ENCODE measurements around the gene IL21R.
"Not testable (repeated sequence)": the region's sequence is repeated elsewhere in the genome, so short reads cannot be mapped to it uniquely, and the experiment has no call there.

IL21R gene

DNA sequence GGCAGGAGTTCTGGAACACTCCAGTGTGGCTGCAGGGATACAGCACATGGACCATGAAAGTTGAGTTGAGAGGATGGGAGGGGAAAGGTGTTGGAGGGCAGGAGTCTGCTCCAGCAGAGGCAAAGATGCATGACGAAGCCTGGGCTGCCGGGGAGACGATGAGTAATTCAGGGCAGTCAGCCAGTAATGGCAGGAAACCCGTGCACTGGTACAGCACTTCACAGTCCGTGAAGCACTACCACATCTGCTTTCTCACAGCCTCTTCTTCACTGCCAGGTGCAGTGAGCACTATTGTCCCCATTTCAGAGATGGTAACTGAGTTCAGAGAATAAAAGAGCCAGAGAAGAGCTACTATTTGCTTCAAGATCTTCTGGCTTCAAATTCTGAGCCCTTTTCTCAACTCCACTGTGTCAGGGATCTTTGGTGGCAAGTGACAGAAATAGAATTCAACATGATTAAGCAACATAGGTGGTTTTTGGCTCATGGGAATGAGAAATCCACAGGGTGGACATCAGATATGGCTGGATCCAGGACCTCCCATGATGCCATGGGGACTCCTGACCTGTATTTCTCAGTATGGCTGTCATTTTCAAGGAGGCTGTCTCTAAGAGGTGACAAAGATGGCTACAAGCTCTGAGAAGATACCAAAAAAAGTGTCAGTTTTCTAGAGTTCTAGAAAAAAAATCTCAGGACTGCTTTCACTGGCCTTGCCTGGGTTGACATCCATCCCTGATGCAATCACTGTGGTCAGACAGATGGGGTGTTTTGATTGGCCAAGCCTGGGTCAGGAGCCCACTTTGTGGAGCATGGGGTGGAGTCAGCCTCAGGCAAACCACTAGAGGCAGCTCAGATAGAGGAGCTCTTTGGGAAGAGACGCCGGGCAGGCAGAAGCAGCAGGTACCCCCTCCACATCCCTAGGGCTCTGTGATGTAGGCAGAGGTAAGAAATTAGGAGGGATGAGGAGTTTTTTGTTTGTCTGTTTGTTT lies 24.7 kb downstream of the IL21R start:
- peak; percentile 59 to 70 for DNase-seq (ENCODE audit: low read depth in 2 of 2)

GRCh38 chr16:27427538-27427937 lies 25.6 kb downstream of the IL21R start:
- DNase-seq (ENCODE audit: low read depth in 2 of 2), result no peak

DNA sequence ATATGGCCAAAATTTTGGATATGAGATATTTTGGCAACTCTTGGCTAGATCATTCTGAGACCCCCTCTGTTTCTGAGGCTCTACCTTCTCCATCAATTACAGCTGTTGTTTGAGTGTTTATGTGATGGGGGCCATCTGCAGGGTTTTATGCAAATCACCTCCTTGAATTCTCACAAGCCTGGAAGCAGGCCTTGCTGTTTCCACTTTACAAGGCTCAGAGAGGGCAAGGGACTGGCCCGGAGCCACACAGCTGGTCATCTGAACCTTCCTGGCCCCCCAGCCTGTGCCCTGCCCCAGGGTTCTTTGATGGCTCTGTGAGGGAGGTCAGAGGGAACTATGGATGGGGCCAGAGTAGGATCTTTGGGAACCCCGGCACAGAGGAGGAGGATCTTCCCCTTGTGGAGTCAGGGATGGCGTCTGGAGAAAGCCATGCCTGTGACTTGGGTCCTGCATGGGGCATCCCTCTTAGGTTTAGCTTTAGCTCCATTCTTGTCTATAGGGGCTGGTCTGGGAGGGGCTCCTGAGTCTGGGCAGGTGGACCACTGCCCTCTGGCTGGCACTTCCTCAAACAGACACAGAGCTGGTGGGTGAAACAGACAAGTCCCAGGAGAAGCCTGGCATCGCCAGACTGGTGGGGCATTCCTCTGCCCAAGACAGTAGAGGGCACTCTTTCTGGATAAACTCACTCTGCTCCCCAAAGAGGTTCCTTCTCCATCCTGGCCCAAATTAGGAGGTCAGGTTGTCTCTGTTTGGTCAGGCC lies 26.2 kb downstream of the IL21R start:
- DNase-seq (ENCODE audit: low read depth in 2 of 2), result no peak

GRCh38 chr16:27429330-27429871 lies 27.4 kb downstream of the IL21R start:
- DNase-seq (ENCODE audit: low read depth in 2 of 2), result no peak

- no peak for DNase-seq (ENCODE audit: low read depth in 2 of 2)
These were observed 28.0 kb downstream of the IL21R start for GRCh38 chr16:27429981-27430441.

DNA sequence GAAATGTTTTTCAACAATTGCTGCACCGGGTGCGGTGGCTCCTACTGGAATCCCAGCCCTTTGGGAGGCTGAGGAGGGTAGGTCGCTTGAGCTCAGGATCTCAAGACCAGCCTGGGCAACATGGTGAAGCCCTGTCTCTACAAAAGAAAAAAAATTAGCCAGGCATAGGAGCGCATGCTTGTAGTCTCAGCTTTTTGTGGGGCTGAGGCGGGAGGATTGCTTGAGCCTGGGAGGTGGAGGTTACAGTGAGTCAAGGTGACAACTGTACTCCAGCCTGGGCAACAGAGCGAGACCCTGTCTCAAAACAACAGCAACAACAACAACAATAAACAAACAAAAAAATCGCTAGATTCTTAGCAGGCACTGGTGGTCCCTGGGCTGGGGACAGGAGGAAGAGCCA lies 28.5 kb downstream of the IL21R start:
- DNase-seq (ENCODE audit: low read depth in 2 of 2), result no peak

- no peak for DNase-seq (ENCODE audit: low read depth in 2 of 2)
These were observed 29.0 kb downstream of the IL21R start for GRCh38 chr16:27430923-27431484.

GRCh38 chr16:27431773-27432532 lies 30.0 kb downstream of the IL21R start:
- DNase-seq (ENCODE audit: low read depth in 2 of 2), result no peak

- no peak for DNase-seq (ENCODE audit: low read depth in 2 of 2)
These were observed 30.6 kb downstream of the IL21R start for GRCh38 chr16:27432558-27432957.

GRCh38 chr16:27433191-27433590 lies 31.2 kb downstream of the IL21R start:
- not testable (repeated sequence) for DNase-seq (ENCODE audit: low read depth in 2 of 2)

GRCh38 chr16:27433636-27434035 lies 31.7 kb downstream of the IL21R start:
- no peak for DNase-seq (ENCODE audit: low read depth in 2 of 2)

- DNase-seq (ENCODE audit: low read depth in 2 of 2), result no peak
These were observed 32.4 kb downstream of the IL21R start for GRCh38 chr16:27434141-27435051.

GRCh38 chr16:27435146-27435545 lies 33.2 kb downstream of the IL21R start:
- not testable (repeated sequence) for DNase-seq (ENCODE audit: low read depth in 2 of 2)

- DNase-seq (ENCODE audit: low read depth in 2 of 2), result no peak
These were observed 34.1 kb downstream of the IL21R start for GRCh38 chr16:27436065-27436464.

DNA sequence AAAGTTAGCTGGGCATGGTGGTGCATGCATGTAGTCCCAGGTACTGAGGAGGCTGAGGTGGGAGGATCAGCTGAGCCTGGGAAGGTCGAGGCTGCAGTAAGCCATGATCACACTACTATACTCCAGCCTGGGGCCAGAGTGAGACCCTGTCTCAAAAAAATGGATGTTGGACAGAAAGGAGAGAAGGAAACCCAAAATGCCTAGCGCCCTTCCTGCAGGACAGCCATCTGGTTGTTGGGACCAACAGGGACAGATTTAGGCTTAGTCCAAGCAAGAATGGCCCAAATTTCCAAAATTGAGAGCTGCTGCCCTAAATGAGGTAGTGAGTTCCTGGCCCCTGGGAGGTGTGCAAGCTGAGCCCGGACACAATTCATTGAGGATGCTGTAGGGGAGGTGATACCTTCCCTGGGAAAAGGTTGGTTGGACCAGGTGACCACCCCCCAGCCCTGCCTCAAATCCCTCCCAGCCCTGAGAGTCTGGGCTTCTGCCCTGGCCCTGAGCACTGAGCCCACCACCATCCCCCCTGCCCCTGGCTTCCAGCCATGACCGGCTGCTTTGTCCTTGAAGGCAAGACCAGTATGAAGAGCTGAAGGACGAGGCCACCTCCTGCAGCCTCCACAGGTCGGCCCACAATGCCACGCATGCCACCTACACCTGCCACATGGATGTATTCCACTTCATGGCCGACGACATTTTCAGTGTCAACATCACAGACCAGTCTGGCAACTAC lies 35.1 kb downstream of the IL21R start:
- no peak for DNase-seq (ENCODE audit: low read depth in 2 of 2)

DNA sequence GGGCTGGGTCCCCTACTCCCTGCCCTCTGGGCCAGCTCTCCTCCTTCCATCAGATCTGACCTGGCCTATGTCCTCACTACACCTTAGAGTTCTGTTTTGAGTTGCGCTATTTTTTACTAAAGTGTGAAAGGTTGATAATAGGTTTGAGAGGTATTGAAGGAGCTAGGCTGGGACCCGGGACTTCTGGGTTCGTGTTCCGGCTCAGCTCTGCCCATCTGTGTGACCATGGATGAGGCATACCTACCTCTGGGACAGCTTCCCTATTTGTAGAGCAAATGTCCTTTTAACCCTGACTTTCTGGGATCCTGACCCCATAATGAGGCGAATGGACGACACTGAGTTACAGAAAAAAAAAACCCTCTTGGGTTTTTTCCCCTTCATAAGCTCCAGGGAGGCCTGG lies 36.0 kb downstream of the IL21R start:
- DNase-seq (ENCODE audit: low read depth in 2 of 2), result no peak

DNA sequence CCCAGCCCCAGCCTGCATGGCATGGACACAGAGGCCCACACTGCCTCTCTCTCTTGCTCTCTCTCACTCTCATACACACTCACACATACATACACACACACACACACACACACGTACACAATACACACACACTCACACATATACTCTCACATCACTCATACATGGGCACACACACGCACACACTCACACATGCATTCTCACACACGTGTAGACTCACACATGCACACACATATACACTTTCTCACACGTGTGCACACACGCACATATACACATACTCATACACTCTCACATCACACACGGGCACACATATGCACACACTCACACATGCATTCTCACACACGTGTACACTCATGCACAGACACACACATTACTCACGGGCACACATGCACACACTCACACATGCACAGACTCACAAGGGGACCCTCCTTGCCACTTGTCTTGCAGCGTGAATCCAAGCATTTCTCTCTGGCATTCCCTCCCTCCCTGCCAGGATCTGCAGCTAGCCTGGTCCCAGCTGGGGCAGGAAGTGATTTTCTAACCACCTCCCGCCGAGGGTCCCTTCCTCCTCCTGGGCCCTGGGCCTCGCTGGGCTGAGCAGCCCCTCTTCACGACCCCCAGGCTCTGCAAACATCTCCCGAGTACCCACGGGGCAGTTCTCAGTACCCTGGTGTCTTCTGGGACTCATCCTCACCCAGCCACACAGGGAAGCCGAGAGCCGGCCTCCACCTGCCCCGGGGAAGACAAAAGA lies 37.5 kb downstream of the IL21R start:
- no peak for DNase-seq (ENCODE audit: low read depth in 2 of 2)

- DNase-seq (ENCODE audit: low read depth in 2 of 2), result no peak
These were observed 39.3 kb downstream of the IL21R start for GRCh38 chr16:27441276-27441675.

GRCh38 chr16:27441998-27442397 lies 40.0 kb downstream of the IL21R start:
- no peak for DNase-seq (ENCODE audit: low read depth in 2 of 2)
